OCI-LY1 (cell line): Measurements from ENCODE around the gene TMEM181.
"Not testable (repeated sequence)": the region's sequence is repeated elsewhere in the genome, so short reads cannot be mapped to it uniquely, and the experiment has no call there.

Experiments used
- H2AFZ ChIP-seq: fragments of 200-600 bp; sonication (generic), shearing (Covaris generic); 2 replicates; pipeline ENCODE4 v1.6.0; 2014; ENCODE audit warnings: antibody characterized with exemption, mild to moderate bottlenecking, low read length
- H3F3A ChIP-seq: fragments of 200-600 bp; sonication (generic), shearing (Covaris generic); 2 replicates; pipeline ENCODE4 v1.6.0; 2014; ENCODE audit warnings: mild to moderate bottlenecking, antibody characterized with exemption, low read length, moderate library complexity; ENCODE audit not compliant: insufficient read depth
- H3K27ac ChIP-seq: fragments of 200-600 bp; sonication (generic); 2 replicates; pipeline ENCODE4 v1.5.1; 2014; ENCODE audit warnings: low read length, mixed run types, mild to moderate bottlenecking, low read depth; ENCODE audit not compliant: poor library complexity, severe bottlenecking
- H3K27me3 ChIP-seq: fragments of 200-600 bp; sonication (generic); 2 replicates; pipeline ENCODE4 v1.6.0; 2014; ENCODE audit warnings: antibody characterized with exemption, mild to moderate bottlenecking, low read length, moderate library complexity; ENCODE audit not compliant: insufficient read depth
- H3K36me3 ChIP-seq: fragments of 200-600 bp; sonication (generic); 2 replicates; pipeline ENCODE4 v1.6.1; 2014; ENCODE audit warnings: mild to moderate bottlenecking, antibody characterized with exemption, low read length, moderate library complexity, mixed read lengths; ENCODE audit not compliant: insufficient read depth
- H3K4me1 ChIP-seq: fragments of 200-600 bp; sonication (generic); 2 replicates; pipeline ENCODE4 v1.5.1; 2014; ENCODE audit warnings: mild to moderate bottlenecking, low read length, moderate library complexity; ENCODE audit not compliant: insufficient read depth, severe bottlenecking
- H3K4me2 ChIP-seq: fragments of 200-600 bp; sonication (generic), shearing (Covaris generic); 2 replicates; pipeline ENCODE4 v1.6.1; 2014; ENCODE audit warnings: low read length
- H3K4me3 ChIP-seq: fragments of 200-600 bp; sonication (generic); 2 replicates; pipeline ENCODE4 v1.5.1; 2014; ENCODE audit warnings: low read length, low read depth, mild to moderate bottlenecking, mixed read lengths; ENCODE audit not compliant: poor library complexity, severe bottlenecking
- H3K79me2 ChIP-seq: fragments of 200-600 bp; shearing (Covaris generic); 2 replicates; pipeline ENCODE4 v1.6.1; 2016; ENCODE audit warnings: mixed run types, low read length, mixed read lengths; ENCODE audit not compliant: insufficient read depth
- H3K9ac ChIP-seq: fragments of 200-600 bp; sonication (generic), shearing (Covaris generic); 2 replicates; pipeline ENCODE4 v1.6.1; 2014; ENCODE audit warnings: mild to moderate bottlenecking, low read length, mixed read lengths
- H3K9me2 ChIP-seq: fragments of 200-600 bp; sonication (generic), shearing (Covaris generic); 2 replicates; pipeline ENCODE4 v1.6.1; 2014; ENCODE audit warnings: low read depth, mild to moderate bottlenecking, low read length, mixed read lengths
- H3K9me3 ChIP-seq: fragments of 200-600 bp; shearing (Covaris generic); 2 replicates; pipeline ENCODE4 v1.6.1; 2014; ENCODE audit warnings: low read length, mixed read lengths
- H4K20me1 ChIP-seq: fragments of 200-600 bp; sonication (generic), shearing (Covaris generic); 2 replicates; pipeline ENCODE4 v1.6.0; 2016; ENCODE audit warnings: mild to moderate bottlenecking, low read length; ENCODE audit not compliant: insufficient read depth
- CTCF ChIP-seq: fragments of 200-600 bp; sonication (generic), shearing (Covaris generic); IDR thresholded peaks from 2 replicates; pipeline ENCODE4 v1.5.1; 2017; ENCODE audit warnings: mild to moderate bottlenecking, antibody characterized with exemption, low read length, moderate library complexity, mixed read lengths
- EZH2 ChIP-seq: fragments of 200-600 bp; sonication (generic), shearing (Covaris generic); IDR thresholded peaks from 2 replicates; pipeline ENCODE4 v1.8.0; 2017; ENCODE audit warnings: borderline replicate concordance, mixed run types, mild to moderate bottlenecking, antibody characterized with exemption, low read length, moderate library complexity, mixed read lengths

TMEM181 gene

DNA sequence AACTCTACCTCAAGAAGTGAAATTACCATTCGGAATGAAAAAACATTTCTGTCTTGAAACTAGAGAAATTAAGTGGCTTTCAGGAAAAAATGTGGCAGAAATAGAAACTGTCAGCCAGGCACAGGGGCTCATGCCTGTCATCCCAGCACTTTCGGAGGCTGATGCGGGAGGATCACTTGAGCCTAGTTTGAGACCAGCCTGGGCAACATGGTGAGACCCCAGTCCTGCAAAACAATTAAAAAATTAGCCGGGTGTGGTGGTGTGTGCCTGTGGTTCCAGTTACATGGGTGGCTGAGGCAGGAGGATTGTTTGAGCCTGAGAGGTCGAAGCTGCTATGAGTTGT, 7.1 kb upstream of the TMEM181 start:
- no peak for TF ChIP-seq EZH2
- no peak for TF ChIP-seq CTCF
- H3K79me2 ChIP-seq, result no peaks in the 10 kb centered on the region
- peaks cover 3% of the 10 kb centered on the region for H3K4me1 ChIP-seq
- H3K9ac ChIP-seq, result no peak overlapping the region
- no peaks in the 10 kb centered on the region for H3K9me3 ChIP-seq
- H3K27me3 ChIP-seq, result no peaks in the 10 kb centered on the region
- H4K20me1 ChIP-seq, result no peaks in the 10 kb centered on the region
- H3K27ac ChIP-seq, result no peak overlapping the region
- no peaks in the 10 kb centered on the region for H3F3A ChIP-seq
- H3K9me2 ChIP-seq, result no peaks in the 10 kb centered on the region
- no peak overlapping the region for H3K4me2 ChIP-seq
- no peak overlapping the region for H2AFZ ChIP-seq
- no peaks in the 10 kb centered on the region for H3K36me3 ChIP-seq
- no peak overlapping the region for H3K4me3 ChIP-seq

- TF ChIP-seq CTCF (no peak), EZH2 (no peak)
- Histone ChIP-seq H3F3A (no peaks in the 10 kb centered on the region), H3K27me3 (no peaks in the 10 kb centered on the region), H3K79me2 (no peaks in the 10 kb centered on the region), H4K20me1 (no peaks in the 10 kb centered on the region), H3K4me3 (no peak overlapping the region), H2AFZ (no peak overlapping the region), H3K9me3 (no peaks in the 10 kb centered on the region), H3K9ac (no peak overlapping the region), H3K9me2 (no peaks in the 10 kb centered on the region), H3K27ac (no peak overlapping the region), H3K4me1 (peaks cover 23% of the 10 kb centered on the region), H3K36me3 (no peaks in the 10 kb centered on the region), H3K4me2 (no peak overlapping the region)
These were observed 5.1 kb upstream of the TMEM181 start for GRCh38 chr6:158554611-158555361.

DNA sequence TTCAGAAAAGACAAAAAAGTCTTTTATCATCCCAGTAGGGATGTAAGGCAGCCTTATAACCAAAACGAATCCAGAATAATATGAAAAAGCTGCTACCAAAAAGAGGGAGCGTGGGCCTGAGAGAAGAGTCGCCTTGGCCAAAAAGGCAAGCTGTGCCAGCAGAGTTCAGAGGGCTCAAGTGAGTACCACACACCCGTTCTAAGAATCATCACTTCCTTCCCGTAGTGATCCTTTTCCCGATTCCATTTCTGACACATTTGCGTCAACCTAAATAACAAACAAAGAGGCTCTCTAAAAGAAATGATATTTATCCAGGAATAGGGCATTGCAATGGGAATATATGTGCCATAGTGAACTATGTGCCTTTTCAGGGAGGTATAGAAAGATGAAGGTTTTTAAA, 3.8 kb upstream of the TMEM181 start:
- no peak overlapping the region for H3K4me2 ChIP-seq
- no peaks in the 10 kb centered on the region for H3F3A ChIP-seq
- no peaks in the 10 kb centered on the region for H3K9me2 ChIP-seq
- H3K9me3 ChIP-seq, result no peaks in the 10 kb centered on the region
- no peak overlapping the region for H2AFZ ChIP-seq
- peaks cover 31% of the 10 kb centered on the region for H3K4me1 ChIP-seq
- H4K20me1 ChIP-seq, result no peaks in the 10 kb centered on the region
- no peaks in the 10 kb centered on the region for H3K36me3 ChIP-seq
- TF ChIP-seq EZH2 (no peak), CTCF (no peak)
- no peak overlapping the region for H3K27ac ChIP-seq
- no peak overlapping the region for H3K4me3 ChIP-seq
- H3K9ac ChIP-seq, result no peak overlapping the region
- no peaks in the 10 kb centered on the region for H3K27me3 ChIP-seq
- H3K79me2 ChIP-seq, result no peaks in the 10 kb centered on the region

DNA sequence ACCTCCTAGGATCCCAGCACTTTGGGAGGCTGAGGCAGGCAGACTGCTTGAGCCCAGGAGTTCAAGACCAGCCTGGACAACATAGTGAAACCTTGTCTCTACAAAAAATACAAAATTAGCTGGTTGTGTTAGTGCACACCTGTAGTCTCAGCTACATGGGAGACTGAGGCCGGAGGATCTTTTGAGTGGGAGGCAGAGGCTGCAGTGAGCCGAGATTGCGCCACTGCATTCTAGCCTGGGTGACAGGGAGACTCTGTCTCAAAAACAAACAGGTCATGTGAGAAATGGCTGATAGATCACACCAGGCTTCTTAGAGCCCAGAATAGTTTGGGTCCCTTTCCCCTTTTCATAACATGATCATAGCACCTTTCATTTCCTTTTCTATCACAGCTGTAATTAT, 2.8 kb upstream of the TMEM181 start:
- H3K27me3 ChIP-seq, H4K20me1 ChIP-seq, H2AFZ ChIP-seq, H3K4me3 ChIP-seq, H3K36me3 ChIP-seq, H3F3A ChIP-seq, H3K9ac ChIP-seq, H3K4me2 ChIP-seq, H3K9me3 ChIP-seq, H3K9me2 ChIP-seq, H3K27ac ChIP-seq, H3K79me2 ChIP-seq: not testable (repeated sequence)
- peaks cover 41% of the 10 kb centered on the region for H3K4me1 ChIP-seq
